ENCODE results near the gene OLIG3.

Gene OLIG3

GRCh38 chr6:137495703-137496336 lies 1.6 kb upstream of the OLIG3 start:
- DNase-seq: no peak

DNA sequence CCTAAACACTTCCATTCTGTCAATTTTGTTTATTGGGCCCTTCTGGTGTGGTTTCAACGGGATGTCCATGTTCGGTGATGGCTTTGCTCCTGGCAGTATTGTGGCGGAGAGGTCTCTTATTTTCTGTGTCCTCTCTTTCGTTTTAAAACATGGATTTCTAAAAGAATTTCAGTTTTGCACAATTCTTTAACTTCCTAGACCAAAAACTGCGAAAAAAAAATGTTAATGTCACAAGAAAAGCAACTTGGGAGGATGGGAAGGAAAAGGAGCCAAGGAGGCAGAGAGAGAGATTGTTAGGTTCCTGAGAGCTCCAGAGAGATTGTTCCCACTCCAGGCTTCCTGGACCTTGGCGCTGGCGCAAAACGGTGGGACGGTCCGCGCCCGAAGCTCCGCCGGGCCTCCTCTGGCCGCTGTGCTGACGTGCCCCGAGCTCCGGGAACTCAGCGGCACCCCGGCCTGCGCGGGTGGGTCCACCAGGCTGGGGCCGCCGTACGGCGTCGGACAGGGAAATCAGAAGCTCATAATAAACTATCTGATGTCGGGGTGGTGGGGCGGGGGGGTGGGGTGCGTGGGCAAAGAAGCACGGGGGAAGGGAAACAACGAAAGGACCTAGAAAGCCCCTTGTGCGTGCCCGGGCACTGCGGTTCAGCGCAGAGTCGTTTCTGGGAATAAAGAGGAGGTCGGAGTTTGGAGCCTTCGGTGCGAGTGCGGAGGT lies 951 bp upstream of the OLIG3 start:
- no peak for DNase-seq

DNA sequence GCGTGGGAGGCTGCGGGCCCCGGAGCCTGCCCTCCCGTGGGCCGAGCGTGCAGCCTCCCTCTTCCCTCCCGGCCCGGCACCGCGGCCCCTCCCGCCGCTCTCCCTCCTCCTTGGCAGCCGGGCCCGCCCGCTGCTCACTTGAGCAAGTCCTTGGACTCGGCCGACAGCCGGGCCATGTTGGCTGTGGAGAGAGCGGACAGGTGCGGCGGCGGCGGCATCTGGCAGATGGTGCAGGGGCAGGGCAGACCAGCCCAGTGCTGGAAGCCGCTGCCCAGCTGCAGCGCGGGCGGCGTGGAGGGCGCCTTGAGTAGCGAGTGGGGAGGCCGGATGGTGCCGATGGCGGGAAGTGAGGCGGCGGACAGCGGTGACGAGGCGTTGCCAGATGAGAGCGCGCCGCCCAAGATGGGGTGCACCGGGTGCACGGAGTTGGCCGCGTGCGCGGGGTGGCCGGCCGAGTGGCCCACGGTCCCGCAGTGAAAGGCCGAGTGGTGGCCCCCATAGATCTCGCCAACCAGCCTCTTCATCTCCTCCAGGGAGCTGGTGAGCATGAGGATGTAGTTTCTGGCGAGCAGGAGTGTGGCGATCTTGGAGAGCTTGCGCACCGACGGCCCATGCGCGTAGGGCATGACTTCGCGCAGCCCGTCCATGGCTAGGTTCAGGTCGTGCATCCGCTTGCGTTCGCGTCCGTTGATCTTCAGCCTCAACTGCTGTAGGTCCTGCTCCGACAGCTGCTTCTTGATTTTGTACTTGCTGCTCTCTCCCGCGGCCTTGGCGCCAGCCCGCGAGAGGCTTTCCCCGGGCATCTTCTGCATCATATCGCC lies 766 bp downstream of the OLIG3 start:
- DNase-seq: no peak

GRCh38 chr6:137492289-137493217 lies 1.6 kb downstream of the OLIG3 start:
- DNase-seq: no peak

GRCh38 chr6:137491478-137491877 lies 2.7 kb downstream of the OLIG3 start:
- no peak for DNase-seq

DNA sequence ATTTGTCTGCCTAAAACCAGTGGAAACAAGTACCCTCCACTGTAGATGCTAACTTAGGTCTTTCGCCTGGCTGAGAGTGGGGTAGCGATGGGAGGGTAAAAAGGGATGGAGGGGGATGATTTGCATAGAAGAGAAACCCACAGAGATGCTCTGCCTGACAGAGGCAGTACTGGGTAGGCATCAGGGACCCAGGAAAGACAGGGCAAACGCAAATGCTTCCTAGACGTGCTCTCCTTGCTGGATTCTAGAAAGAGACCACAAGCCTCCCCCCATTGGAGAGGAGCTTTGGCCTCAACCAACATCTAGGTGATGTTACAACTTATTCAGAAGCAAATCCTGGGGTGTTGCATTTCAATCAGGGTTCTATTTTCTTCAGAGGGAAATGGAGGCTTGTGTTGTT lies 3.2 kb downstream of the OLIG3 start:
- no peak for DNase-seq

- no peak for DNase-seq
Measured at GRCh38 chr6:137490006-137490905, 3.9 kb downstream of the OLIG3 start.

GRCh38 chr6:137489046-137490005 lies 4.9 kb downstream of the OLIG3 start:
- no peak for DNase-seq

DNA sequence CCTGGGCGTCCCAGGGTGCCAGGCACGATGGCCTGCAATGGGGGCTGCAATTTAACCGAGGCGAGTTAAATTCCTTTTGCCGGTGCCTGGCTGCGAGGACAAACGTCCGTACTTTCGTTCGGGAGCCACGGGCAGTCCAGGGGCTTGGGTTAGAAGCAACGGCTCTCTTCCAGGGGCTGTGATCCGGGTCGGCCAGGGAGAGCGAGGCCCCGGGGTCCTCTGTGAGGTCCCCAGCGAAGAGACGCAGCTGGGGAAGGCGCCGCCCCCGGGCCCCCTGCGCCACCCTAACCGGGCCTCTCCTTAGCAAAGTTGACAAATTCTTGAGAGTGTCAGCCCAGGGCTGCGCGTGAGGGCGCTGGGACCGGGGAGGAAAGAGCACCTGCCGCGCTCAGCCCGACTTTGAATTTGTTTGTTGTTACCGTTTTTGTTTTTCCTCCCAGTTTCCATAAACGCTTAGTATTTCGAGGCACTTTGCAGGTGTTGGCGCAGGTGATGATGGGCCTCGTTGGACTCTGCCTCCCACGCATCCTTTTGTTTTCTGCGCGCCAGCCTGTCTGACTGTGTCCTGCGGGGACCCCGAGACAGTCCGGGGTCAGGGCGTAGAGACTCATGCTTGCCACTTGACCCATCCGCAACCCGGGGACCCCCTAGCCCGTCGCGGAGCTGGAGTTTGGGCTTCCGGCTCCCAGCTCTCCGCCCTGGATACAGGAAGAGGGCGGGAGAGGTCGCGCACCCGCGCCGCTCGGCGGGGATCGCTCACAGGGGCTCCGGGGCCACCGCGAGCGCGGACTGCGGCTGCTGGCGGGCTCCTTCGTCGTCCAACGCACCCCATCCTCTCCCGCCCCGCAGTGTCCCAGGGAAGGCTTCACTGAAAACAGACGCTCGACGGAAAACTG lies 5.8 kb downstream of the OLIG3 start:
- DNase-seq: no peak

DNA sequence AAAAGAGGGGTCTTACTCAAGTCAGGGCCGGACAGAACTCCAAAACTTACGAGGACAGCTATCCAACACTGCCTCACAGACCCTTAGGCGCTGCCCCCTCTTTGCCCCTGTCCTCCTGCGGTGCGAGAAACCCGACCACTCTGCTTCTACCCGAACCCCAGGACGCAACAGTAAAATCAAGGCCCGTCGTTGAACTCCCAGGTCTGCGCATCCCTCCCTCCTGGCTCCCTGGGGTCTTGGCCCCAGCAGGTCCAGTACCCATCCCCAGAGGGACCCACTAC lies 6.4 kb downstream of the OLIG3 start:
- no peak for DNase-seq

DNA sequence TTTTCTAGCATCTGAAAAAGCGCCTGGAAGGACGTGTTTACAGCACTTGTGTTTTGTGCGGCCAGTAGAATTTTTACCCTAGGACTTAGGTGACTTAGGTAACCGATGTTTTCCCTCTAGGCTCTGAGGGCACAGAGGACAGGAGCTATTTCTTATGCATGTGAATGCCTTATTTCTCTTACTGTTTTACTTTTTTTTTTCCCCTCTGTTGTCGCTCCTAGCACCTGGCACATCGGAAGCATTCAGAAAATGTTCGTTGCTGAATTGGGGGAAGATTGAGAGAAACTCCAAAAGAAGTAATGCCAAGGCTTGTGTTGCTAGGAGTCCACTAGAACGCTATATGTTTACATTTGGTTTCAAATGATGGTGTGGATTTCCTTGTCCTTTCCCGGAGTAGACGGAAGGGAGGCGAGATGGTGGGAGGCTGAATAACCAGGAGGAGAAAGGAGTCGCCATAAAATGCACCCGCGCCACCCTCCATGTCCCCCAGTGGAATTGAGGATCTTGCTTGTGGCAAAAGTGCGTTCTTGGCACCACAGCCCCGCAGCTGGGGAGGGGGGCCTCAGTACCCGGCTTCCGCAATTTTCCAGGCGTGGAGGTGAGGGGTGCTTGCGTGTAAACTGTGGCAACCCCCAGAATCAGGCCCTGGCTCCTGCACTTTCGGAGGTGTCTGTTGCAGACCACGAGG lies 6.9 kb downstream of the OLIG3 start:
- DNase-seq: no peak

- DNase-seq: no peak
Measured at GRCh38 chr6:137486416-137486815, 7.8 kb downstream of the OLIG3 start.

DNA sequence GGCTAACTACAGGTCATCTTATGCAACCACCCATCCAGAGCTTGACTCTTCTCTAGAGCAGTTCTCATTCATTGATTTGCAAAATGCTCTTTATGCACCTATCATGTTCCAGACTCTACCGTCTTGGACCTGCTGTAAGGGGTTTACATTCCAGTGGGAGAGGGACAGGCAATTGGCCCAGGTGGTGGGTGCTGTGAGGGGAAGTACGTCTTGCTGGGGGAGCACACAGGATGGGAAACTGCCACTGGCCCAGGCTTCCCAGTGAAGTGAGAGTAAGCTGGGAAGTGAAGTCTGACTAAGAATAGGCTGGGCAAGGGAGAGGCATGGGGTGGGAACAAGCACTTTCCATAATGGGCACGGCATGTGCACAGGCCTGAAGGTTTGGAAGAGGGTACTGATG lies 13.8 kb downstream of the OLIG3 start:
- no peak for DNase-seq

DNA sequence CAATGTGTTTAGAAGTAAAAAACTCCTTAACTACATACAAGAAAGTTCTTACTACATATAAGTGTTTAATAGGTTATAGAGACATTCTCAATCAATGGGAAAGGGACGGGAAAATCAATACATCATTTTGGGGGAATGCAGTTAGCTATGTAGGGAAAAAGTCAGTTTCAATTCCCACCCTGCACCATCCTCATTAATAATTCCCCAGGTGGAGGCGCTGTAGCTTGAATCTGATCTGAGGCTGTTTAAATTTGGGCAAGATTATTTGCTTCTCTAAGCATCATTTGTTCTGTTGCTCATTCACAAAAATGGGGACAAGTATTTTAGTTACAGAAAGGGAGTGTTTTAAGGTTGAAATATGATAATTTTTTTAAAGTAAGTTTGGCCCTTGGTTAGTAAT lies 19.1 kb downstream of the OLIG3 start:
- DNase-seq: no peak

GRCh38 chr6:137473598-137473997 lies 20.6 kb downstream of the OLIG3 start:
- DNase-seq: no peak

- DNase-seq: no peak
Measured at GRCh38 chr6:137472641-137473137, 21.5 kb downstream of the OLIG3 start.

DNA sequence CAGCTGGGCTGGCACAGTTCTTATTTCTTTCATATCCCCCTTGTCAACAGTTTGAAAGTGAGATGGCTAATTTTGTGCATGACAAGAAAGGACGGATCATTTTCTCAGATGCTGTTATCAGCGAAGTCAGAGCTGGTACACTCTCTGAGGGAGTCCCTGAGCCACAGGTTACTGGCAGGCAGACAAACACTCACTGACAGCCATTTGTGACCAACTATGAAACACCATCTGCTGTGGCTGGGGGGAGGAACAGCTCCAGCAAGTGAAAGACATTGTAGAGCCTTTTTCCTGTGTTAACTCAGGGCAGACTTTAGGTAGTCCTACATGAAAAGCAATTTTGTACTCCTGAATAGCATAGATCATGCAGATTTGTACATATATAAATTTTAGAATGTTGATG lies 22.2 kb downstream of the OLIG3 start:
- no peak for DNase-seq

GRCh38 chr6:137471497-137471896 lies 22.7 kb downstream of the OLIG3 start:
- no peak for DNase-seq

- no peak for DNase-seq
Measured at GRCh38 chr6:137467211-137467610, 27.0 kb downstream of the OLIG3 start.
